NB4 (cell line): ENCODE data around the gene ASTN1.

Experiments
- MYC ChIP-seq: IDR thresholded peaks from 2 replicates; pipeline ENCODE4 v1.6.1; 2011; ENCODE audit warnings: low read depth, low read length
- POLR2A ChIP-seq: IDR thresholded peaks from 2 replicates; pipeline ENCODE4 v1.6.1; 2011; ENCODE audit warnings: mild to moderate bottlenecking; ENCODE audit not compliant: insufficient read length; ENCODE audit errors: extremely low read depth
- TF ChIP-seq, protein P1 (sequence below): IDR thresholded peaks from one replicate; pipeline ENCODE4 v1.5.1; 2012; ENCODE audit warnings: low read depth, low read length

DNA sequence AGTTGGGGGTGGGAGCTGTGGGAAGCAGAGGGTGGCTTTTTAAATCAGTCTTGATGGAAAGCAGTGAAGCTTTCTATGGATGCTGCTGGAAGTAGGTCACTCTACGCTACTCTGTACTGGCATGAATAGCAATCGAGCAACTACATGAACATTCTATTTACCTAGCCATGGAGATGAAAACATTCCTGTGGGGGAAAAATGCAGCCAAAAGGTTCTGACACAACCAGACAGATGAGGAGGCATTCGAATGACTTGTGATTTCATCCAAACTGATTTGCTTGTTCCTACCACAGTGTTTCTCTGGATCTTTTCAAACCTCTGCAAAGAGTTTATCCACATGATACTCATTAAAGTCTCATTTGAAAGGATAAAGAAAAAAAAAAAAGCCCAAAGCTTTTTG is 95.0 kb downstream of the ASTN1 start:
- TF ChIP-seq, protein P1, sequence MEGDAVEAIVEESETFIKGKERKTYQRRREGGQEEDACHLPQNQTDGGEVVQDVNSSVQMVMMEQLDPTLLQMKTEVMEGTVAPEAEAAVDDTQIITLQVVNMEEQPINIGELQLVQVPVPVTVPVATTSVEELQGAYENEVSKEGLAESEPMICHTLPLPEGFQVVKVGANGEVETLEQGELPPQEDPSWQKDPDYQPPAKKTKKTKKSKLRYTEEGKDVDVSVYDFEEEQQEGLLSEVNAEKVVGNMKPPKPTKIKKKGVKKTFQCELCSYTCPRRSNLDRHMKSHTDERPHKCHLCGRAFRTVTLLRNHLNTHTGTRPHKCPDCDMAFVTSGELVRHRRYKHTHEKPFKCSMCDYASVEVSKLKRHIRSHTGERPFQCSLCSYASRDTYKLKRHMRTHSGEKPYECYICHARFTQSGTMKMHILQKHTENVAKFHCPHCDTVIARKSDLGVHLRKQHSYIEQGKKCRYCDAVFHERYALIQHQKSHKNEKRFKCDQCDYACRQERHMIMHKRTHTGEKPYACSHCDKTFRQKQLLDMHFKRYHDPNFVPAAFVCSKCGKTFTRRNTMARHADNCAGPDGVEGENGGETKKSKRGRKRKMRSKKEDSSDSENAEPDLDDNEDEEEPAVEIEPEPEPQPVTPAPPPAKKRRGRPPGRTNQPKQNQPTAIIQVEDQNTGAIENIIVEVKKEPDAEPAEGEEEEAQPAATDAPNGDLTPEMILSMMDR: no peak
- no peak for TF ChIP-seq POLR2A
- no peak for TF ChIP-seq MYC
